Pancreas (tissue), 10 donors: Measurements from ENCODE around the gene LRIG1. TPM values are rescaled to one million over a fixed set of nuclear protein-coding genes. Genes with fewer than 3 reads are reported as not detected.

Experiments used
- ATAC-seq, 4 donors: fragments of 200-7000 bp; cut with Tn5 transposase; one replicate each; pipeline versions ENCODE4 v1.8.0 to v1.9.1; 2020; ENCODE audit warnings: mild to moderate bottlenecking in 4 of 4, moderate library complexity in 4 of 4
- DNase-seq, 6 donors: peaks; one replicate each; pipeline ENCODE4 v3.0.0-alpha.2; 2020
- FAIRE-seq: peaks from 2 replicates; lab custom pipeline; 2012; peaks lifted over from hg19 to GRCh38; lab: Jason Lieb, UNC
- H3K27ac ChIP-seq, 4 donors: fragments of 200-600 bp; sonication (generic); 1 replicate in 3 of 4; 2 replicates in 1 of 4; pipeline versions ENCODE4 v1.5.0 to v1.8.0; 2020
- H3K27me3 ChIP-seq, 4 donors: fragments of 200-600 bp; one replicate each; pipeline ENCODE4 v1.8.0; 2021
- H3K36me3 ChIP-seq, 3 donors: fragments of 200-600 bp; sonication (generic) in 1 of 3; one replicate each; pipeline versions ENCODE4 v1.5.0 to v1.8.0; 2020 to 2021
- H3K4me1 ChIP-seq, 3 donors: fragments of 200-600 bp; one replicate each; pipeline ENCODE4 v1.8.0; 2021
- H3K4me3 ChIP-seq, 4 donors: fragments of 200-600 bp; sonication (generic) in 2 of 4; one replicate each; pipeline versions ENCODE4 v1.5.0 to v1.8.0; 2020 to 2021
- H3K9me3 ChIP-seq, 4 donors: fragments of 200-600 bp; one replicate each; pipeline ENCODE4 v1.8.0; 2021
- CTCF ChIP-seq, 4 donors: fragments of 200-600 bp; sonication (generic) in 3 of 4; IDR thresholded peaks; one replicate each; pipeline versions ENCODE4 v1.5.0 to v1.8.0; 2021; ENCODE audit warnings: antibody characterized with exemption in 4 of 4
- WGBS, 2 donors: extraction: QIAGEN DNeasy Blood & Tissue Kit; methylation state at CpG; one replicate each; pipeline ENCODE4 v1.1.7; 2013; 5-methylcytosine and 5-hydroxymethylcytosine counted together
- intact Hi-C, 3 donors: fragments of 100-400 bp; cut with DNase I; formaldehyde crosslinking; loops; one replicate each; pipeline versions ENCODE4 v1.11.1 to v1.14.2; 2022
- polyA plus RNA-seq, 2 donors: library from polyadenylated mRNA; stranded (reverse); fragments of 200-250 nt; gene quantifications; one replicate each; pipeline ENCODE4 v1.2.3, GENCODE V29; 2013
- total RNA-seq, 6 donors: library from RNA; stranded (reverse); fragmentation: NEBNext Ultra II Directional in 4 of 6; extraction: Animal tissue kit (Norgen Biotek cat#: 25700) in 4 of 6; gene quantifications; one replicate each; pipeline versions ENCODE4 v1.2.1 to v1.2.4, GENCODE V29; 2021 to 2023
- donor health status: healthy with polysubstance abuse.
- donor health status: DM: no; HTN: no; CAD: no; lungs with moderate emphysema.
- donor health status: DM: no; HTN: no; CAD: no.
- donor health status: control.
- donor health status: control.
- donor health status: Bipolar disorder and iron deficiency.
- donor health status: DM: yes; HTN: yes; CAD: no.
- donor health status: DM: no; HTN: no; CAD: no.
- donor health status: DM: no; HTN: no; CAD: no.
- donor health status: DM: yes; HTN: yes; CAD: no.

The LRIG1 gene
- total and polyA plus RNA-seq, 8 donors: 32.7 to 104 (median 68.0) TPM

DNA sequence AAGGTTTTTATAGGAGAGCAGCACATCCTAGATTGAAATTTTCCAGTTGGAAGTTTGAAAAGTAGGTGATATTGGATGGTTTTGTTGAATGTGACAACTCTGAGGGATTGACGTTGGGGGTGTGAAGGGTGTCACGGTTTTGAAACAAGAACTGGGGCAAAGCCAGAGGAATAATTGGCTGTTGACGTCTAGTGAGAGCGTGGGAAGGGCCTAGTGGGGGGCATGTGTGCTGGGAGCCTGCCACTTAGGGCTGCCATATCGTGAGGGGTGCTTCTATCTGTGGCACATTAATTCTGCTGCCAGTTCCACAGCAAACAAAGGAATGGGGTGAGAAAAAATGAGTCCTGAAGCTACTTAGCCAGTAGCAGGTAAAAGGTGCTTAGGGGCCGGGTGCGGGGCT is 129.4 kb downstream of the LRIG1 start:
- Histone ChIP-seq H3K27me3 (no peaks in the 10 kb centered on the region), H3K27ac (no peak overlapping the region), H3K36me3 (no peaks in the 10 kb centered on the region), H3K9me3 (no peaks in the 10 kb centered on the region), H3K4me3 (no peak overlapping the region), H3K4me1 (peaks cover 0 to 8% (median 0%) of the 10 kb centered on the region in 3 donors)
- intact Hi-C loops: loop anchor here in 1 of 3 donors (10.0 kb wide), 1 partner anchor 97 kb away; no protein-coding TSS in a partner anchor
- DNase-seq (no peak), ATAC-seq (no peak), FAIRE-seq (no peak)
- WGBS, 2 donors: 37 to 47% methylated on average over 7 of the region's 7 CpGs
- no peak for TF ChIP-seq CTCF (IDR thresholded peaks at IDR 0.05)

GRCh38 chr3:66370179-66370578 is 130.6 kb downstream of the LRIG1 start:
- peak in 5 of 6 donors; percentile 42 to 75 (median 54) for DNase-seq
- Histone ChIP-seq H3K27me3 (no peaks in the 10 kb centered on the region), H3K27ac (no peak overlapping the region), H3K4me3 (no peak overlapping the region), H3K9me3 (no peaks in the 10 kb centered on the region), H3K4me1 (peaks cover 0 to 5% (median 0%) of the 10 kb centered on the region in 3 donors), H3K36me3 (no peaks in the 10 kb centered on the region)
- no peak for TF ChIP-seq CTCF (IDR thresholded peaks at IDR 0.05)
- 31 to 32% methylated on average over 7 of the region's 7 CpGs for WGBS, 2 donors
- ATAC-seq: peak; percentile 61 to 77 (median 72)
- no peak for FAIRE-seq
- intact Hi-C loops: loop anchor here in 1 of 3 donors (10.0 kb wide), 1 partner anchor 95 kb away; no protein-coding TSS in a partner anchor

DNA sequence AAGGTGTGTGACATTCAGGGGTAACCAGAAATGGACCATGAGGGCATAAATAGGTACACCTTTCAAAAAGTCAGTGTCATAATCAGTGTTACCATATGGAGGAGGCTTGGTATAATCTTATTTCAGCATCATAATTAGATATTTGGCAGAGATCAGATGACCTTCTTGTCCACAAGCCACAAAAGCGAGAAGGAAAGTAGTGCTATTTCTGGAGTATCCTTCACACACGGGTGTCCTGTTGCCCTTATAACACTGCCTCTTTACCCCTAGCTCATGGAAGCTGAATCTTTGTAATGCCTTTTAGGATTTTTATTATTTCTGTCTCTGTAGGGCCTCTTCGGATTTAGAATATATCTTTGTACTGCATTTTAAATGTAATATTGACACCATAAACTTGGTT is 132.8 kb downstream of the LRIG1 start:
- H3K9me3 ChIP-seq: no peaks in the 10 kb centered on the region
- no peak overlapping the region for H3K27ac ChIP-seq
- no peaks in the 10 kb centered on the region for H3K36me3 ChIP-seq
- no peak overlapping the region for H3K4me3 ChIP-seq
- peaks cover 0 to 5% (median 0%) of the 10 kb centered on the region in 3 donors for H3K4me1 ChIP-seq
- no peaks in the 10 kb centered on the region for H3K27me3 ChIP-seq
- 81 to 86% methylated on average over 3 of the region's 3 CpGs for whole genome bisulfite sequencing, 2 donors
- no peak for DNase-seq
- no peak for ATAC-seq
- TF ChIP-seq CTCF (IDR thresholded peaks at IDR 0.05): no peak
- intact Hi-C loops: loop anchor here in 1 of 3 donors (10.0 kb wide), 1 partner anchor 63 kb away; no protein-coding TSS in a partner anchor
- no peak for FAIRE-seq

DNA sequence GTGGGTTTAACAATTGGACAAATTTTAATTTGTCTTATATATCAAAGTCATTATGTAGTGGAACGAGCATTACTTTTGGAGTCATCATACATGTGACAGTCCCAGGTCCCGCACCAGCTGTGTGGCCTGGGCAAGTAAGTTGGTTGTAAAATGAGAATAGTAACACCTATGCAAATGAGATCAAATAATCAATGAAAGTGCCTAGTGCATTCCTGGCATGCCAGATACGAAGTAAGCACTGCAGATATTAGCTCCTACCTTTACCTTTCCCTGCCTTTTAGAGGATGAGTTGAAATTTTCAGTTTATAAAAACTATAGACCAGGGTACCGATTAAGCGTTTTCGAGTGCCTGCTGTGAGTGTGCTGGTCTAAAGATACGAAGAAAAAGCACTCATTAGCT is 134.1 kb downstream of the LRIG1 start:
- intact Hi-C loops: loop anchor here in 1 of 3 donors (10.0 kb wide), 1 partner anchor 62 kb away; no protein-coding TSS in a partner anchor
- Histone ChIP-seq H3K4me3 (no peak overlapping the region), H3K36me3 (no peaks in the 10 kb centered on the region), H3K4me1 (peaks cover 0 to 5% (median 0%) of the 10 kb centered on the region in 3 donors), H3K9me3 (no peaks in the 10 kb centered on the region), H3K27me3 (no peaks in the 10 kb centered on the region), H3K27ac (no peak overlapping the region)
- whole genome bisulfite sequencing, 2 donors: 58 to 61% methylated on average over 7 of the region's 7 CpGs
- DNase-seq: no peak
- ATAC-seq: peak in 1 of 4 donors; percentile 41
- TF ChIP-seq CTCF (IDR thresholded peaks at IDR 0.05): no peak
- no peak for FAIRE-seq

DNA sequence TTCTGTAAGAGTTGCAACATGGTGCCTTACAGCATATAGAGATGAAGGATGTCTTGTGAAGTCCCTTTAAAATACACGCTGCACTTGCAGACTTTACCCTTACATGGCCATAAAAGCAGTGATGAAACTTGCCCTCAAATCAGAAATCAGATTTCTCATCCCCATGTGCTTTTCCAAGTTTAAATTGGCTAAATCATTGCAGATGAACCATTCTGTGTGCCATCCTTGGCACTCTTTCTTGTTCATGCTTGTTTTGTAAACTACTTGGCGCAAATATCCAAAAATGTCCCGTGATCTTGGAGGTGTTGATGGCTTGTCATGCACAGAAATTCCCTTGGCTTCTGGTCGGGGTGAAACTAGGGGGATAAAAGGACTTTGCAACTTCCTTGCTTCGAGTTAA is 135.7 kb downstream of the LRIG1 start:
- H3K27ac ChIP-seq: no peak overlapping the region
- H3K9me3 ChIP-seq: no peaks in the 10 kb centered on the region
- no peak overlapping the region for H3K4me3 ChIP-seq
- peaks cover 0 to under 1% (median 0%) of the 10 kb centered on the region in 3 donors for H3K4me1 ChIP-seq
- intact Hi-C loops: loop anchor here in 1 of 3 donors (10.0 kb wide), 1 partner anchor 60 kb away; no protein-coding TSS in a partner anchor
- no peaks in the 10 kb centered on the region for H3K36me3 ChIP-seq
- DNase-seq: no peak
- 81 to 85% methylated on average over 5 of the region's 5 CpGs for WGBS, 2 donors
- TF ChIP-seq CTCF (IDR thresholded peaks at IDR 0.05): no peak
- no peak for FAIRE-seq
- H3K27me3 ChIP-seq: no peaks in the 10 kb centered on the region
- ATAC-seq: no peak
